Bone marrow (tissue), 2 donors: ENCODE data around the gene ZNF610.
"Not testable (repeated sequence)": the region's sequence is repeated elsewhere in the genome, so short reads cannot be mapped to it uniquely, and the experiment has no call there.

Source experiments
- DNase-seq, 2 donors: peaks; one replicate each; lab custom pipeline; 2025; lab: John Stamatoyannopoulos, UW

Gene ZNF610

GRCh38 chr19:52336117-52336790 is at the start of gene ZNF610:
Gene ZNF610, plus strand, starts transcription at chr19:52336243. Its CDS starts 12,930 bp downstream, at chr19:52349173.
- peak; percentile 48 to 79 for DNase-seq

- no peak for DNase-seq
Measured at GRCh38 chr19:52286256-52286655, 49.8 kb upstream of the ZNF610 start.

GRCh38 chr19:52291781-52292180 is 44.3 kb upstream of the ZNF610 start:
- no peak for DNase-seq

GRCh38 chr19:52292946-52293345 is 43.1 kb upstream of the ZNF610 start:
- DNase-seq: not testable (repeated sequence)

GRCh38 chr19:52296400-52296772 is 39.7 kb upstream of the ZNF610 start:
- no peak for DNase-seq

- peak; percentile 68 to 70 for DNase-seq
Measured at GRCh38 chr19:52296773-52297600, 39.1 kb upstream of the ZNF610 start, which contains the start of gene ZNF480. Gene ZNF480, plus strand, starts transcription at chr19:52297169. Its CDS starts 3,244 bp downstream, at chr19:52300413.

GRCh38 chr19:52297601-52298364 is 38.3 kb upstream of the ZNF610 start:
- no peak for DNase-seq

GRCh38 chr19:52307275-52307674 is 28.8 kb upstream of the ZNF610 start:
- DNase-seq: no peak

- no peak for DNase-seq
Measured at GRCh38 chr19:52322429-52322828, 13.6 kb upstream of the ZNF610 start.

- DNase-seq: no peak
Measured at GRCh38 chr19:52331757-52332156, 4.3 kb upstream of the ZNF610 start.

- DNase-seq: no peak
Measured at GRCh38 chr19:52335768-52336116, 301 bp upstream of the ZNF610 start.

- DNase-seq: no peak
Measured at GRCh38 chr19:52336791-52337381, 843 bp downstream of the ZNF610 start.

- not testable (repeated sequence) for DNase-seq
Measured at GRCh38 chr19:52339022-52339421, 3.0 kb downstream of the ZNF610 start.

- DNase-seq: no peak
Measured at GRCh38 chr19:52343548-52343947, 7.5 kb downstream of the ZNF610 start.

GRCh38 chr19:52345162-52345561 is 9.1 kb downstream of the ZNF610 start:
- no peak for DNase-seq

GRCh38 chr19:52351512-52351911 is 15.5 kb downstream of the ZNF610 start:
- no peak for DNase-seq

GRCh38 chr19:52366414-52366824 is 30.4 kb downstream of the ZNF610 start:
- no peak for DNase-seq

- DNase-seq: peak; percentile 70 to 86
Measured at GRCh38 chr19:52369559-52370340, 33.7 kb downstream of the ZNF610 start, which contains the start of gene ZNF880. Gene ZNF880, plus strand, starts transcription at chr19:52369923. Its CDS starts 43 bp downstream, at chr19:52369966.

- DNase-seq: no peak
Measured at GRCh38 chr19:52370341-52370710, 34.3 kb downstream of the ZNF610 start.

GRCh38 chr19:52391135-52391534 is 55.1 kb downstream of the ZNF610 start:
- no peak for DNase-seq
